HCT116 (cell line): ENCODE data around the gene FGD3. TPM values are rescaled to one million over a fixed set of nuclear protein-coding genes. Genes with fewer than 3 reads are reported as not detected.

Source experiments
- ATAC-seq: fragments of 200-7000 bp; cut with Tn5 transposase; 2 replicates; pipeline ENCODE4 v1.9.1; 2020; ENCODE audit warnings: mild to moderate bottlenecking, moderate library complexity
- BruUV-seq: library from RNA; stranded (reverse); fragments of 400-500 nt; replicated peaks from 2 replicates; lab custom pipeline; 2021; lab: Mats Ljungman, UMichigan
- CTCF ChIA-PET: fragments of 300-600 bp; sonication (Branson Sonifier 250); formaldehyde crosslinking; loops from one replicate; lab custom pipeline; 2021; ENCODE audit warnings: antibody characterized with exemption; lab: Charles Lee
- POLR2A ChIA-PET: fragments of 300-600, 350-600 bp; sonication (Branson Sonifier 250); formaldehyde crosslinking; loops from one replicate; lab custom pipeline; 2021; ENCODE audit warnings: antibody characterized with exemption; lab: Charles Lee
- RAD21 ChIA-PET, 2 experiments: fragments of 300-600 bp; sonication (Branson Sonifier 250); formaldehyde crosslinking; loops; one replicate each; lab custom pipeline; 2023; ENCODE audit warnings: low total read pairs in 2 of 2; ENCODE audit not compliant: uncharacterized antibody in 2 of 2, unreplicated experiment in 2 of 2, low non-redundant PET in 1 of 2; lab: Charles Lee
- DNase-seq: peaks from one replicate; pipeline ENCODE4 v3.0.0-alpha.2; 2010; ENCODE audit warnings: low read depth, low spot score
- H2AFZ ChIP-seq: fragments of 200-600 bp; shearing (Covaris generic), sonication (generic); 2 replicates; pipeline ENCODE4 v1.6.1; 2017; ENCODE audit warnings: low read depth, mixed run types, mixed read lengths, antibody characterized with exemption, low read length; ENCODE audit not compliant: poor library complexity, severe bottlenecking
- H3K27ac ChIP-seq: 2 replicates; pipeline ENCODE4 v1.5.1; 2012; ENCODE audit warnings: low read depth, low read length
- H3K27me3 ChIP-seq: fragments of 200-600 bp; sonication (generic); 2 replicates; pipeline ENCODE4 v1.6.1; 2016; ENCODE audit warnings: mixed run types, low read length, mixed read lengths; ENCODE audit not compliant: insufficient read depth
- H3K36me3 ChIP-seq, 2 experiments: fragments of 200-500 bp in 1 of 2; fragments of 200-600 bp in 1 of 2; sonication (Bioruptor generic) in 1 of 2; sonication (generic) in 1 of 2; 2 replicates each; pipeline versions ENCODE4 v1.5.1 to v1.6.1; 2014 to 2016; ENCODE audit warnings: low read length in 2 of 2, inconsistent platforms in 1 of 2, mixed read lengths in 1 of 2, mixed run types in 1 of 2; ENCODE audit not compliant: insufficient read depth in 2 of 2, control insufficient read depth in 1 of 2
- H3K4me1 ChIP-seq, 2 experiments: fragments of 200-600 bp in 1 of 2; sonication (generic) in 1 of 2; 2 replicates each; pipeline versions ENCODE4 v1.5.1 to v1.6.1; 2012 to 2017; ENCODE audit warnings: low read length in 2 of 2, inconsistent platforms in 1 of 2, mild to moderate bottlenecking in 1 of 2, mixed read lengths in 1 of 2, mixed run types in 1 of 2, moderate library complexity in 1 of 2; ENCODE audit not compliant: insufficient read depth in 2 of 2, control insufficient read depth in 1 of 2
- H3K4me2 ChIP-seq: fragments of 200-600 bp; sonication (generic); 2 replicates; pipeline ENCODE4 v1.6.1; 2017; ENCODE audit warnings: mixed run types, low read length, mixed read lengths
- H3K4me3 ChIP-seq, 2 experiments: fragments of 200-600 bp in 1 of 2; sonication (generic) in 1 of 2; replicated peaks in 1 of 2; 2 replicates each; pipeline ENCODE4 v1.5.1; 2011 to 2016; ENCODE audit warnings: low read length in 2 of 2, control low read depth in 1 of 2, low read depth in 1 of 2, mild to moderate bottlenecking in 1 of 2, mixed read lengths in 1 of 2, mixed run types in 1 of 2
- H3K79me2 ChIP-seq: fragments of 200-600 bp; sonication (generic); 2 replicates; pipeline ENCODE4 v1.6.1; 2017; ENCODE audit warnings: mild to moderate bottlenecking, mixed run types, low read length, moderate library complexity, mixed read lengths; ENCODE audit not compliant: insufficient read depth
- H3K9ac ChIP-seq: fragments of 200-600 bp; sonication (generic); 2 replicates; pipeline ENCODE4 v1.6.1; 2016; ENCODE audit warnings: low read length, mixed read lengths
- H3K9me2 ChIP-seq: fragments of 200-600 bp; sonication (generic), shearing (Covaris generic); 2 replicates; pipeline ENCODE4 v1.6.1; 2017; ENCODE audit warnings: mixed run types, mild to moderate bottlenecking, moderate library complexity; ENCODE audit not compliant: insufficient read depth
- H3K9me3 ChIP-seq, 2 experiments: fragments of 200-500 bp in 1 of 2; fragments of 200-600 bp in 1 of 2; sonication (Bioruptor generic) in 1 of 2; sonication (generic) in 1 of 2; 2 replicates each; pipeline ENCODE4 v1.6.1; 2014 to 2017; ENCODE audit warnings: low read length in 2 of 2, mixed read lengths in 2 of 2, inconsistent platforms in 1 of 2, low read depth in 1 of 2, mild to moderate bottlenecking in 1 of 2, mixed run types in 1 of 2, moderate library complexity in 1 of 2; ENCODE audit not compliant: control insufficient read depth in 1 of 2, insufficient read depth in 1 of 2
- H4K20me1 ChIP-seq: fragments of 200-600 bp; sonication (generic), shearing (Covaris generic); 2 replicates; pipeline ENCODE4 v1.6.1; 2017; ENCODE audit warnings: mixed run types, mild to moderate bottlenecking, moderate library complexity; ENCODE audit not compliant: insufficient read depth
- CBX3 ChIP-seq: IDR thresholded peaks from 2 replicates; pipeline ENCODE4 v1.6.1; 2012; ENCODE audit warnings: low read depth
- CEBPB ChIP-seq: IDR thresholded peaks from 2 replicates; pipeline ENCODE4 v1.6.1; 2012; ENCODE audit warnings: low read depth
- EZH2 ChIP-seq: fragments of 200-600 bp; sonication (generic); IDR thresholded peaks from 2 replicates; pipeline ENCODE4 v1.6.1; 2017; ENCODE audit warnings: antibody characterized with exemption, mixed run types
- FOSL1 ChIP-seq: IDR thresholded peaks from 2 replicates; pipeline ENCODE4 v1.6.1; 2012; ENCODE audit warnings: low read depth
- POLR2A ChIP-seq: IDR thresholded peaks from 2 replicates; pipeline ENCODE4 v1.7.0; 2011; ENCODE audit warnings: borderline replicate concordance; ENCODE audit not compliant: insufficient read depth, insufficient read length; ENCODE audit errors: extremely low read depth
- POLR2AphosphoS5 ChIP-seq: IDR thresholded peaks from 2 replicates; pipeline ENCODE4 v1.6.1; 2011; ENCODE audit warnings: mild to moderate bottlenecking, low read depth, low read length, moderate library complexity
- RAD21 ChIP-seq: IDR thresholded peaks from 2 replicates; pipeline ENCODE4 v1.6.1; 2012; ENCODE audit warnings: low read depth, mild to moderate bottlenecking
- SIN3A ChIP-seq: IDR thresholded peaks from 2 replicates; pipeline ENCODE4 v1.6.1; 2012; ENCODE audit warnings: low read depth
- SP1 ChIP-seq: IDR thresholded peaks from 2 replicates; pipeline ENCODE4 v1.6.1; 2012; ENCODE audit warnings: low read depth
- SRF ChIP-seq: IDR thresholded peaks from 2 replicates; pipeline ENCODE4 v1.6.1; 2012; ENCODE audit warnings: low read depth
- YY1 ChIP-seq: IDR thresholded peaks from 2 replicates; pipeline ENCODE4 v1.6.1; 2011; ENCODE audit warnings: low read length, low read depth, moderate library complexity, mild to moderate bottlenecking; ENCODE audit not compliant: insufficient replicate concordance; ENCODE audit errors: extremely low read depth
- ZBTB33 ChIP-seq: IDR thresholded peaks from 2 replicates; pipeline ENCODE4 v1.6.1; 2011; ENCODE audit warnings: mild to moderate bottlenecking, low read length, moderate library complexity; ENCODE audit not compliant: insufficient replicate concordance; ENCODE audit errors: extremely low read depth
- intact Hi-C: fragments of 100-400 bp; cut with micrococcal nuclease; formaldehyde crosslinking; loops from 2 replicates; pipeline ENCODE4 v1.10.0; 2022
- total RNA-seq: library from RNA; stranded (reverse); gene quantifications from one replicate; pipeline ENCODE4 v1.2.1, GENCODE V29; 2021; ENCODE audit not compliant: unreplicated experiment

The FGD3 gene
- total RNA-seq, 1 experiment from 2014 or later = 3.3 TPM

- no peak overlapping the region for H3K4me2 ChIP-seq
- no peaks in the 10 kb centered on the region for H3K9me2 ChIP-seq
- no peaks in the 10 kb centered on the region for H3K9me3 ChIP-seq
- TF ChIP-seq CBX3 (no peak), SIN3A (no peak), RAD21 (no peak), SP1 (no peak), POLR2A (no peak), FOSL1 (no peak), CEBPB (no peak), EZH2 (no peak), SRF (no peak)
- no peak overlapping the region for H3K27ac ChIP-seq
- H3K27me3 ChIP-seq = no peaks in the 10 kb centered on the region
- no peak for ATAC-seq
- ChIA-PET POLR2A (no interaction called here), CTCF (no interaction called here), RAD21 (no interaction called here)
- no peaks in the 10 kb centered on the region for H3K36me3 ChIP-seq
- no peak for DNase-seq
- H4K20me1 ChIP-seq = no peaks in the 10 kb centered on the region
- BruUV-seq = no TSS peak
- H3K79me2 ChIP-seq = no peaks in the 10 kb centered on the region
- no peak overlapping the region for H2AFZ ChIP-seq
- no peaks in the 10 kb centered on the region for H3K4me1 ChIP-seq
- no peak overlapping the region for H3K4me3 ChIP-seq
- H3K9ac ChIP-seq = no peak overlapping the region
- intact Hi-C loops = no loop called here
These were observed 130.5 kb downstream of the FGD3 start for GRCh38 chr9:93077811-93078210.

GRCh38 chr9:93079371-93079770, 132.0 kb downstream of the FGD3 start:
- POLR2A ChIA-PET = no interaction called here

More at GRCh38 chr9:93079371-93079770, 132.0 kb downstream of the FGD3 start:
- Histone ChIP-seq H3K4me1 (no peaks in the 10 kb centered on the region), H3K9me2 (no peaks in the 10 kb centered on the region), H3K9ac (no peak overlapping the region), H3K4me3 (no peak overlapping the region), H3K79me2 (no peaks in the 10 kb centered on the region), H4K20me1 (no peaks in the 10 kb centered on the region), H3K4me2 (no peak overlapping the region), H3K9me3 (no peaks in the 10 kb centered on the region), H2AFZ (no peak overlapping the region), H3K27me3 (no peaks in the 10 kb centered on the region), H3K36me3 (no peaks in the 10 kb centered on the region; a peak in 1 of 4 replicates), H3K27ac (no peak overlapping the region)
- ChIA-PET RAD21 (no interaction called here), CTCF (no interaction called here)
- intact Hi-C loops = no loop called here
- DNase-seq (no peak), ATAC-seq (no peak)
- TF ChIP-seq POLR2A (no peak), FOSL1 (no peak), SP1 (no peak), POLR2AphosphoS5 (no peak), EZH2 (no peak), ZBTB33 (no peak), YY1 (no peak)
- no TSS peak for BruUV-seq
